ENCODE data around the gene ASRGL1. TPM values are rescaled to one million over a fixed set of nuclear protein-coding genes. Genes with fewer than 3 reads are reported as not detected.

ASRGL1 gene
- total RNA-seq, 2 experiments from 2014 or later: 11.5 to 12.4 TPM

DNA sequence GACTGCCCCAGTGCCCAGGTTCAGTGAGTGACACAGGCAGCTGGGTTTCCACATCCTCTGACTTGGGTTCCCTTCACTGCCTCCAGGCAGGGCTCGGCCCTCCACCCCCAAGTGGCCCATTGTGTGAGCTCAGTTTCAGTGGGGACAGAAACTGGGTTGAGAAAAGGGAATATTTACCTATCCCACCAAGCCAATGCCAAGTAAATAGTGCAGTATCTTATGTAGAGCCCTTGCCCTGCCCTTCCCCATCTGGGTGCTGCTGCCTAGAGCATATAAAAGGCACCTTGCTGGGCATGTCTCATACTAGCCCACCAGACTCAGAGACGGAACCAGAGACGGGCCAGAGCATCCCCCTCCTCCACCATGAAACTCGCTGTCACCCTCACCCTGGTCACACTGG lies 81.5 kb downstream of the ASRGL1 start, which contains the start of gene SCGB1A1:
SCGB1A1 (plus strand) TSS at position 301 of the 400 bp plus-strand sequence; CDS start at position 364, 63 bp downstream.
- ATAC-seq (no peak), DNase-seq (no peak)
- ChIA-PET POLR2A (interaction anchor here (0.5 kb wide), 1 partner anchor 62 kb away, joined by 3 read pairs; no protein-coding TSS in a partner anchor), CTCF (interaction anchor here (1.1 to 2.0 kb wide), 5 partner anchors 17 to 141 kb away, joined by 3 to 8 read pairs (median 5); no protein-coding TSS in a partner anchor)
- no peak within 1 kb of the TSS for H3K4me3 Mint-ChIP-seq
- H3K9me3 Mint-ChIP-seq (ENCODE audit: insufficient read depth): no peaks in the 10 kb centered on the region
- no peak within 1 kb of the TSS for H3K27ac Mint-ChIP-seq
- no peaks in the 10 kb centered on the region for H3K36me3 Mint-ChIP-seq (ENCODE audit: low read depth)
- H3K27me3 Mint-ChIP-seq (ENCODE audit: low read depth): peaks cover 18% of the 10 kb centered on the region
- peaks cover 9% of the 10 kb centered on the region for H3K4me1 Mint-ChIP-seq (ENCODE audit: low read depth)

DNA sequence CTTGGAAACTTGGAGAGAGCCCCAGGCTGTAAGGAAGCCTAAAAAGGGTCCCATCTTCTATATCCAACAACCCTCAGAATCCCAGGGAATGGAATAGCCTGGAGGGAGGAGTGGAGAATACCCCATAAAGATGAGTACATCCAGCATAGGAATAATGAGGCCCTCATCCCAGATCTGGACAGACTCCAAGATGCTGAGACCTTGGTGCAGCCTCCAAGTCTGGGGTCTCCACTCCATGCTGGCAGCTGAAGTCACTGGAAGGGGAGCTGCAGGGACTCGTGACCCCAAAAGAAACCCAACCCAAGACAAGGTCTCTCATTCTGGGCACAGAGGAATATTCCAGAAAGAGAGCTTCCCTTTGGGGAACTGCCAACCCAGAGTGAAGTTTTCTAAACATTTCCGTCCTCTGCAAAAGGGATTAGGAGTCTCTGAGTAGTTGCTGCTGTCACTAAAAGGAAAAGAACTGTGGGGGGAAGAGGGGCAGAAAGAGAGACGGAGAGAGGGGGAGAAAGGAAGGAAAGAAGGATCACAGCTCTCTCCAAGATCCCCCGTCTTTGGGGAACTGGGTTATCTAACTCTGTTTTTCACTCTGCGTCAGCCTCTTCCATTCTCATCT lies 82.2 kb downstream of the ASRGL1 start:
- Mint-ChIP-seq H3K27ac (no peak overlapping the region), H3K36me3 (ENCODE audit: low read depth) (no peaks in the 10 kb centered on the region), H3K4me1 (ENCODE audit: low read depth) (peaks cover 13% of the 10 kb centered on the region), H3K9me3 (ENCODE audit: insufficient read depth) (no peaks in the 10 kb centered on the region), H3K27me3 (ENCODE audit: low read depth) (peaks cover 18% of the 10 kb centered on the region), H3K4me3 (no peak overlapping the region)
- ChIA-PET POLR2A (interaction anchor here (0.5 kb wide), 1 partner anchor 61 kb away, joined by 3 read pairs; no protein-coding TSS in a partner anchor), CTCF (interaction anchor here (1.1 to 2.0 kb wide), 5 partner anchors 17 to 141 kb away, joined by 3 to 8 read pairs (median 5); no protein-coding TSS in a partner anchor)
- no peak for ATAC-seq
- no peak for DNase-seq

DNA sequence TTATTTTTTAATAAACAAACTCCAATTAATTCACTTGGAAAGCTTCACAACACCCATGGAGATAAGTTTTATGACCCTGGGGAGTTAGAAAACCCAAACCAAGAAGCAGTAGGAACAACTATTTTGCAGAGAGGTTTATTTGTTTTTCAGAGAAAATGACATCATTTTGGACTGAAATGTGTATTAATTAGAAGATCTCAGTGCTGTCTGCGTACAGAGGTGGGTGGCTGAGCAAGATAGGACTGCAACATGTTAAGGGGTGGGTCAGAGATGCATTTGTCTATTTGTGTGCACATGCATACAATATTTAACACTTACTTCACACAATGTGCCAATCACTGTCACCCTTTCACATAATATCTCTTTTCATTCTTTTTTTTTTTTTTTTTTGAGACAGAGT lies 82.7 kb downstream of the ASRGL1 start:
- ATAC-seq: no peak
- Mint-ChIP-seq H3K36me3 (ENCODE audit: low read depth) (no peaks in the 10 kb centered on the region), H3K4me1 (ENCODE audit: low read depth) (peaks cover 19% of the 10 kb centered on the region), H3K9me3 (ENCODE audit: insufficient read depth) (no peaks in the 10 kb centered on the region), H3K27ac (no peak overlapping the region), H3K4me3 (no peak overlapping the region), H3K27me3 (ENCODE audit: low read depth) (peaks cover 18% of the 10 kb centered on the region)
- ChIA-PET CTCF (interaction anchor here (1.1 to 2.0 kb wide), 4 partner anchors 16 to 140 kb away, joined by 3 to 8 read pairs (median 4); no protein-coding TSS in a partner anchor), POLR2A (no interaction called here)
- no peak for DNase-seq

DNA sequence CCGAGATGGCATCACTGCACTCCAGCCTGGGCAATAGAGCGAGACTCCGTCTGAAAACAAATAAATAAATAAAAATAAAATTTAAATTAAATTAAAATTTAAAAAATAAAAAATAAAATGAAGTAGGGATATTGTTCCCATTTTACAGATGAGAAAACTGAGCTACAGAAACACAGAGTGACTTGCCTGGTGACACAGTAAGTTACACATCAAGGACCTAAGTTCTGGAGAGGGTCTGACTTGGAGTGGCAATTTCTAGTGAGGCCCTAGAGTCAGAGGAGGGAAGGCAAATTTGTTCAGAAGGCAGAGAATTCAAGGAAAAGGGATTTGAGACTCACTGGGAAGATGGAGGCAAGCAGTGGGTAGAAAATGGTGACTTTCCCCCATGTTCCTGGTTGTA lies 83.6 kb downstream of the ASRGL1 start:
- H3K36me3 Mint-ChIP-seq (ENCODE audit: low read depth): no peaks in the 10 kb centered on the region
- no peaks in the 10 kb centered on the region for H3K9me3 Mint-ChIP-seq (ENCODE audit: insufficient read depth)
- DNase-seq: no peak
- POLR2A ChIA-PET: no interaction called here
- H3K4me1 Mint-ChIP-seq (ENCODE audit: low read depth): peaks cover 21% of the 10 kb centered on the region
- no peak overlapping the region for H3K4me3 Mint-ChIP-seq
- H3K27ac Mint-ChIP-seq: no peak overlapping the region
- H3K27me3 Mint-ChIP-seq (ENCODE audit: low read depth): peaks cover 18% of the 10 kb centered on the region
- no peak for ATAC-seq
- CTCF ChIA-PET: interaction anchor here (1.1 to 9.3 kb wide), 4 partner anchors 12 to 140 kb away, joined by 4 to 294 read pairs (median 52); no protein-coding TSS in a partner anchor

DNA sequence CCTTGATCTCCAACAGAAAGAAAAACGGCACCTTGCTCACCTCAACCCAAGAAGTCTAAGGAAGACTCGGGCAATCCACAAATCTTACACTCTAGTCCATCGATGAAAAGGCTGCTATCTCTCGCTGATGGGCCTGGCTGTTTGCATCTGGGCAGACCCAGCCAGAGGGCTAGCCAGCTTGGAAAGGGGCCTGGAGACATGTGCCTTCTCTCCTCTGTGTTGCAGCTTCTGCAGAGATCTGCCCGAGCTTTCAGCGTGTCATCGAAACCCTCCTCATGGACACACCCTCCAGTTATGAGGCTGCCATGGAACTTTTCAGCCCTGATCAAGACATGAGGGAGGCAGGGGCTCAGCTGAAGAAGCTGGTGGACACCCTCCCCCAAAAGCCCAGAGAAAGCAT lies 84.7 kb downstream of the ASRGL1 start:
- Mint-ChIP-seq H3K27me3 (ENCODE audit: low read depth) (peaks cover 15% of the 10 kb centered on the region), H3K4me1 (ENCODE audit: low read depth) (peaks cover 32% of the 10 kb centered on the region), H3K36me3 (ENCODE audit: low read depth) (no peaks in the 10 kb centered on the region), H3K4me3 (no peak overlapping the region), H3K9me3 (ENCODE audit: insufficient read depth) (no peaks in the 10 kb centered on the region), H3K27ac (peak overlapping the region; percentile 3)
- CTCF ChIA-PET: interaction anchor here (1.1 to 9.3 kb wide), 6 partner anchors 13 to 139 kb away, joined by 3 to 294 read pairs (median 8); no protein-coding TSS in a partner anchor
- DNase-seq: no peak
- ATAC-seq: no peak
- POLR2A ChIA-PET: interaction anchor here (1.1 kb wide), 1 partner anchor 419 kb away, joined by 3 read pairs; no protein-coding TSS in a partner anchor

DNA sequence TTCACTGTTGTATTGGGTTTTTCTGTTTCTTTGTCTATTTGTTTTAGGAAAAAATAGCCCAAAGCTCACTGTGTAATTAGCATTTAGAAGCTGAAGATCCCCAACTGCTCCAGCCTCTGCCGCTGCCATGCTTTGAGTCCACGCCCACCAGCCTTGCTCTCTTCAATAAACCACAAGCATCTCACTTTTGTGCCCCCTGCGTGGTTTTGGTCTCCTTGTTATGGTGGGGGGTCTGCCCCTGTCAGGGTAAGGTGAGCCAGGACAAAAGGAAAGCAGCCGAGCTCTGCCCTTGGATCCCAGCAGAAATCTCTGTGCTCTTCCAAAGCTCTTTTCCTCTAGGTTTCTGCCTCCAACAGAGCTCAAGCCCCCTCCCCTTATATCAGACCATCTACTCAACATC lies 85.8 kb downstream of the ASRGL1 start:
- DNase-seq (no peak), ATAC-seq (no peak)
- Mint-ChIP-seq H3K27me3 (ENCODE audit: low read depth) (peaks cover 15% of the 10 kb centered on the region), H3K4me3 (no peak overlapping the region), H3K4me1 (ENCODE audit: low read depth) (peaks cover 42% of the 10 kb centered on the region), H3K9me3 (ENCODE audit: insufficient read depth) (no peaks in the 10 kb centered on the region), H3K27ac (no peak overlapping the region), H3K36me3 (ENCODE audit: low read depth) (no peaks in the 10 kb centered on the region)
- CTCF ChIA-PET: interaction anchor here (1.0 to 9.3 kb wide), 7 partner anchors 9 to 138 kb away, joined by 3 to 294 read pairs (median 24); partner anchors contain the start of gene AHNAK
- POLR2A ChIA-PET: no interaction called here

DNA sequence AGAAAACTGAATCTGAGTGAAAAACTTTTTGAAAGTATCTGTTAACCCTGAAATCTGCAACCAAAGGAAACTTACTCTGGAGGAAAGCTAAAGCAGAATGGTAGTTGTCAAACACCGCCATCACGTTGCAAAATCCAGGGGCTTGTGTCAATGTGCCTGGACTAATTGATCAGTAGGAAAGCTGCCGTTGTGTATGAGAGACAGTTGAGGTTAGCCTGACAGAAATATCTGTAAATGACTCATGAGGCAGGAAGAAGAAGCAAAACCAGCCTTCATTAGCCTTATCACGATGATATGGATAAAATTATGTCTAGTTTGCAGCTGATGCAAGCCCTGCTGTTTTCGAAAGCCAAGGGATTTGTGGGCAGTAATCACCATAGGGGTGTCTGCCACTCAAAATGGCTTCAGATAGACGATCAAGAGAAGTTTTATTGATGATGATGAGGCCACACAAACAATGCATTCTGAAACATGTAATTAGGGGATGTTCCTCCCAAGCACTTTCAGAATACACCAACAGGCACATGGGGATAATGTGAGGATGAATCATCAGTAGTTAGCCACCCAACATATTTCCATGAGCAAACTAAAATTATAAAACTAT lies 90.5 kb downstream of the ASRGL1 start:
- Mint-ChIP-seq H3K36me3 (ENCODE audit: low read depth) (no peaks in the 10 kb centered on the region), H3K9me3 (ENCODE audit: insufficient read depth) (no peaks in the 10 kb centered on the region), H3K27me3 (ENCODE audit: low read depth) (peaks cover 6% of the 10 kb centered on the region), H3K27ac (peak overlapping the region; percentile 84), H3K4me1 (ENCODE audit: low read depth) (peaks cover 79% of the 10 kb centered on the region), H3K4me3 (peak overlapping the region; percentile 2)
- DNase-seq: peak; percentile 35
- ChIA-PET CTCF (interaction anchor here (1.1 to 9.3 kb wide), 5 partner anchors 26 to 133 kb away, joined by 4 to 294 read pairs (median 16); partner anchors contain the start of gene AHNAK), POLR2A (interaction anchor here (0.6 to 2.6 kb wide), 8 partner anchors 9 to 326 kb away, joined by 3 to 10 read pairs (median 3); partner anchors contain the start of genes TUT1 and ZBTB3)
- ATAC-seq: peak; percentile 34

DNA sequence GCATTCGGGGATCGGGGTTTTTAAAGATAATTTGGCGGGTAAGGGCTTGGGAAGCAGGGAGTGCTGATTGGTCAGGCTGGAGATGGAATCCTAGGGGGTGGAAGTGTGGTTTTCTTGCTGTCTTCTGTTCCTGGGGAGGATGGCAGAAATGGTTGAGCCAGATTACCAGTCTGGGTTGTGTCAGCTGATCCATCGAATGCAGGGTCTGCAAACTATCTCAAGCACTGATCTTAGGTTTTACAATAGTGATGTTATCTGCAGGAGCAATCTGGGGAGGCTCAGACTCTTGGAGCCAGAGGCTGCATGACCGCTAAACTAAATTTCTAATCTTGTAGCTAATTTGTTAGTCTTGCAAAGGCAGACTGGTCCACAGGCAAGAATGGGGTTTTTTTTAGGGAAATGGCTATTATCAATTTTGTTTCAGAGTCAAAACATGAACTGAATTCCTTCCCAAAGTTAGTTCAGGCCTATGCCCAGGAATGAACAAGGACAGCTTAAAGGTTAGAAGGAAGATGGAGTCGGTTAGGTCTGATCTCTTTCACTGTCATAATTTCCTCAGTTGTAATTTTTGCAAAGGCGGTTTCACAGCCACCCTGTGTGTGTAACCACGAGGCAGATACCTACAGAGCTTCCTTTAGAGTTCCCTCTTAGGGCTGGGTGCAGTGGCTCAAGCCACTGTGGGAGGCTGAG lies 91.8 kb downstream of the ASRGL1 start:
- Mint-ChIP-seq H3K36me3 (ENCODE audit: low read depth) (no peaks in the 10 kb centered on the region), H3K9me3 (ENCODE audit: insufficient read depth) (no peaks in the 10 kb centered on the region), H3K27me3 (ENCODE audit: low read depth) (no peaks in the 10 kb centered on the region), H3K4me3 (no peak overlapping the region), H3K4me1 (ENCODE audit: low read depth) (peaks cover 80% of the 10 kb centered on the region), H3K27ac (peak overlapping the region; percentile 6)
- CTCF ChIA-PET: interaction anchor here (0.9 to 9.3 kb wide), 6 partner anchors 27 to 162 kb away, joined by 3 to 294 read pairs (median 11); partner anchors contain the start of genes AHNAK and TUT1
- ATAC-seq: no peak
- POLR2A ChIA-PET: interaction anchor here (0.8 to 2.6 kb wide), 5 partner anchors 58 to 162 kb away, joined by 3 to 10 read pairs (median 3); partner anchors contain the start of gene TUT1
- DNase-seq: no peak

DNA sequence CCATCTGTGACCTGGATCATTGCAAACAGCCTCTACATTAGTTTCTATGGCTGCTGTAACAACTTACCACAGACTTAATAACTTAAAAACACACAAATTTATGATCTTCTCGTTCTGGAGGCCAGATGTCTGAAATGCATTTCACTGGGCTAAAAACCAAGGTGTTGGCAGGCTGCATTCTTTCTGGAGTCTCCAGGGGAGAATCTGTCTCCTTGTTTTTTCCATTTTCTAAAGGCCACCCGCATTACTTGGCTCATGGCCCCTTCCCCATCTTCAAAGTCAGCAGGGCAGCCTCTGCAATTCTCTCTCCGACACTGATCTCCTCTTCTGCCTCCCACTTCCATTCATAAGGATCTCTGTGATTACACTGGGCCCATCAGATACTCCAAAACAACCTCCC lies 93.2 kb downstream of the ASRGL1 start:
- no peaks in the 10 kb centered on the region for H3K36me3 Mint-ChIP-seq (ENCODE audit: low read depth)
- DNase-seq: no peak
- no peaks in the 10 kb centered on the region for H3K9me3 Mint-ChIP-seq (ENCODE audit: insufficient read depth)
- ChIA-PET POLR2A (no interaction called here), CTCF (no interaction called here)
- H3K4me3 Mint-ChIP-seq: no peak overlapping the region
- no peak for ATAC-seq
- H3K4me1 Mint-ChIP-seq (ENCODE audit: low read depth): peaks cover 79% of the 10 kb centered on the region
- no peaks in the 10 kb centered on the region for H3K27me3 Mint-ChIP-seq (ENCODE audit: low read depth)
- no peak overlapping the region for H3K27ac Mint-ChIP-seq

DNA sequence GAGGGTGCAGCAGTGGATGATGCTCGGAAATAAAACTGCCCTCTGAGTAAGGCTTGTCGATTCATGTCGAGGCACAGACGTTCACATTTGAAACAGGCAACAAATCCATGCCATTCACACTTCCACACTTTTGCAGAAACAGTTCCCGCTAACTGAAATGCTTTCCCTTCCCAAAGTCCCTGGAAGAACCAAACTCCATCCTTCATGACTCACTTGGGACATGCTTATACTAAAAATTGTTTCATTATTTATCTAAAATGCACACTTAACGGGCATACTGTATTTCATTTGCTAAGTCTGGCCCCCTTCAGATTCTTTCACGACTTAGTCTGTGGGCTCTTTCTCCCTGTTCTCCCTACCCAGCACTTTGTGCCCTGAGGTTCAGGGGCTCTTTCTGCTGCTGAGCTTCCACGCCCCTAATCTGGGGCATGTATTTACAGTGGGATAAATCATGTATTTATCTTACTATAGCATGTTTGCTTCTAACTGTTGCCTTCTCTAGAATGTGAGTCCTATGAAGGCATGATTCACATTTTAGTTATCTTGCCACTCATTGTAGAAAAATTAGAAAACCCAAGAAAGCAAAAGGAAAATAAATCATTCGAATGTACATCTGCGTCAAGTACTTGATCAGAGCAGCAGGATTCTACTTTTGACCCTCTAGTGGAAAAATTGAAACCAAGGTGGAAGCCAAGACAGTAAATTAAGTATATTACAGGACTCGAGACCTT lies 94.1 kb downstream of the ASRGL1 start:
- Mint-ChIP-seq H3K27ac (no peak overlapping the region), H3K36me3 (ENCODE audit: low read depth) (no peaks in the 10 kb centered on the region), H3K27me3 (ENCODE audit: low read depth) (no peaks in the 10 kb centered on the region), H3K4me1 (ENCODE audit: low read depth) (peaks cover 80% of the 10 kb centered on the region), H3K4me3 (no peak overlapping the region), H3K9me3 (ENCODE audit: insufficient read depth) (no peaks in the 10 kb centered on the region)
- ATAC-seq (no peak), DNase-seq (no peak)
- POLR2A ChIA-PET: interaction anchor here (0.6 kb wide), 1 partner anchor 463 kb away, joined by 3 read pairs; no protein-coding TSS in a partner anchor
- CTCF ChIA-PET: no interaction called here

DNA sequence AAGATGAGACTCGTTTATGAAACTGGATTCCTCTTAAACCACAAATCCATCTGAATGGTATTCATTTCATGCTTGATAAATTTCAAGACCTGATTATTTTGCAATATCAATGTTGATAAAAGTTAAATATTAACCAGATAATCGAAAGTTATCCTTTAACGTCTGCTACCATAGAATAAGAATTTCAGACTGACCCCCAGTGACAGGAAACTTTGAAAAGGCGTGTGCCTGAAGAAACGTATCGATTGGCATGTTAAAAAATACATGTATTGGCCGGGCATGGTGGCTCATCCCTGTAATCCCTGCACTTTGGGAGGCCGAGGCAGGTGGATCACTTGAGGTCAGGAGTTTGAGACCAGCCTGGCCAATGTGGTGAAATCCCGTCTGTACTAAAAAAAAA lies 95.4 kb downstream of the ASRGL1 start:
- Mint-ChIP-seq H3K9me3 (ENCODE audit: insufficient read depth) (no peaks in the 10 kb centered on the region), H3K4me1 (ENCODE audit: low read depth) (peaks cover 68% of the 10 kb centered on the region), H3K4me3 (no peak overlapping the region), H3K36me3 (ENCODE audit: low read depth) (no peaks in the 10 kb centered on the region), H3K27me3 (ENCODE audit: low read depth) (no peaks in the 10 kb centered on the region), H3K27ac (no peak overlapping the region)
- ChIA-PET CTCF (interaction anchor here (2.5 kb wide), 1 partner anchor 8 kb away, joined by 14 read pairs; no protein-coding TSS in a partner anchor), POLR2A (no interaction called here)
- no peak for ATAC-seq
- DNase-seq: no peak
